Right kidney (tissue), 9 donors: ENCODE measurements around the gene IL6ST.
"Not testable (repeated sequence)": the region's sequence is repeated elsewhere in the genome, so short reads cannot be mapped to it uniquely, and the experiment has no call there.

Experiments
- DNase-seq: peaks from one replicate; pipeline ENCODE4 v3.0.0-alpha.2; 2016
- long read RNA-seq, 8 donors: transcript quantifications; one replicate each; lab custom pipeline, GENCODE V29; 2026

IL6ST gene
- long read RNA-seq, donor 1, full-length matches to known transcripts, result 10 of 255 reads
- long read RNA-seq, donor 1, partial matches to known transcripts, result 0 of 255 reads
- long read RNA-seq, donor 1, other reads (novel, unspliced or antisense), result 245 of 255 reads
- long read RNA-seq, donor 2, full-length matches to known transcripts, result 12 of 195 reads
- long read RNA-seq, donor 2, partial matches to known transcripts, result 0 of 195 reads
- long read RNA-seq, donor 2, other reads (novel, unspliced or antisense), result 183 of 195 reads
- long read RNA-seq, donor 3, full-length matches to known transcripts, result 18 of 3,992 reads
- long read RNA-seq, donor 3, partial matches to known transcripts, result 3,947 of 3,992 reads
- long read RNA-seq, donor 3, other reads (novel, unspliced or antisense), result 27 of 3,992 reads
- long read RNA-seq, donor 4, full-length matches to known transcripts, result 15 of 6,402 reads
- long read RNA-seq, donor 4, partial matches to known transcripts, result 6,382 of 6,402 reads
- long read RNA-seq, donor 4, other reads (novel, unspliced or antisense), result 5 of 6,402 reads
- long read RNA-seq, donor 5, full-length matches to known transcripts, result 14 of 9,530 reads
- long read RNA-seq, donor 5, partial matches to known transcripts, result 9,341 of 9,530 reads
- long read RNA-seq, donor 5, other reads (novel, unspliced or antisense), result 175 of 9,530 reads
- long read RNA-seq, donor 6, full-length matches to known transcripts, result 15 of 145 reads
- long read RNA-seq, donor 6, partial matches to known transcripts, result 6 of 145 reads
- long read RNA-seq, donor 6, other reads (novel, unspliced or antisense), result 124 of 145 reads
- long read RNA-seq, donor 7, full-length matches to known transcripts, result 26 of 14,145 reads
- long read RNA-seq, donor 7, partial matches to known transcripts, result 13,891 of 14,145 reads
- long read RNA-seq, donor 7, other reads (novel, unspliced or antisense), result 228 of 14,145 reads
- long read RNA-seq, donor 8, full-length matches to known transcripts, result 11 of 31 reads
- long read RNA-seq, donor 8, partial matches to known transcripts, result 5 of 31 reads
- long read RNA-seq, donor 8, other reads (novel, unspliced or antisense), result 15 of 31 reads

DNA sequence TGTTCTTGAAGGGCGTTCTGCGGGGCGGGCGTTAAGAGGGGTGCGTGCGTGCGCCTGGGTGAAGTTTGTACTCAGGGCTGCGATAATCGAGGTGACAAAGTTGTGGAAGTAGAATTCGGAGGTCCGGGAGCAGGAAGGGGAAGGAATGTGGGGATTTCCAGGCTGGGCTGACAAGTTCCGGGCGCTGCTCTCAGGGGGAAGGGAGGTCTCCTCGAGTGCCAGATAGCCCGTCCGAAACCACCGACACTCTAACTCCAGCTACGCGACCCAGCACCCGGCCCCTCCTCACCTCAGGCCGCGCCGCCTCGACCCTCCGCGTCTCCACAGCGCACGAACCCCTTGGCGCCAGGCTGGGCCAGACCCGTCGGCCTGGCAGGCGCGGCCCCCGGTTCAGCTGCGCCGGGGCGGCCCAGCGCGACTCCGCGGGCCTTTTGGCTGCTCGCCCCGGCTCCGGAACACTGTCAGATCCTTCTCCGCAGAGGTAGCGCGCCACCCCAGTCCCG lies at the start of gene IL6ST:
Gene IL6ST, minus strand, starts transcription at position 469 of the 503 bp plus-strand sequence. CDS start 18,685 bp downstream, outside the sequence.
- no peak for DNase-seq

DNA sequence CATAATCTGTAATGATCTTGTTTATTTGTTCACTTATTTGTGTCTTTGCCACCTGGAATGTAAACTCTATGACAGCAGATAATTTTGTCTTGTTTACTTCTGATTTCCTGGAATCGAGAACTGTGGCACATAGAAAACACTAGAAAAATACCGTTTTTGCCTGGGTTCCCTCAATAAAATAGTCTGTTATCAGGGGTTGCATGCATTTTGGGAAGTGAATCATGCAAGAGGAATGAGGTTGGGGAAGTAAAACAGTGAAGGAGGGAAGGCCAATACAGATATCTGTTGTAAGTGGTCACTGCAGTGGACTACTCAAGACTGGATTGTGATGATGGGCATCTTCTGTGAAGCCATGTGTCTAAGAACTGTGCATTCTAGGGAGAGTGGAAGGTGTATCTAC lies 45.2 kb upstream of the IL6ST start:
- no peak for DNase-seq

DNA sequence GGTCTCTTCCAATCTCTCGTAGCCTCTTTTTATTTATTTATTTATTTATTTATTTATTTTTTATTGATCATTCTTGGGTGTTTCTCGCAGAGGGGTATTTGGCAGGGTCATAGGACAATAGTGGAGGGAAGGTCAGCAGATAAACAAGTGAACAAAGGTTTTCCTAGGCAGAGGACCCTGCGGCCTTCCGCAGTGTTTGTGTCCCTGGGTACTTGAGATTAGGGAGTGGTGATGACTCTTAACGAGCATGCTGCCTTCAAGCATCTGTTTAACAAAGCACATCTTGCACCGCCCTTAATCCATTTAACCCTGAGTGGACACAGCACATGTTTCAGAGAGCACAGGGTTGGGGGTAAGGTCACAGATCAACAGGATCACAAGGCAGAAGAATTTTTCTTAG lies 43.4 kb upstream of the IL6ST start:
- not testable (repeated sequence) for DNase-seq

DNA sequence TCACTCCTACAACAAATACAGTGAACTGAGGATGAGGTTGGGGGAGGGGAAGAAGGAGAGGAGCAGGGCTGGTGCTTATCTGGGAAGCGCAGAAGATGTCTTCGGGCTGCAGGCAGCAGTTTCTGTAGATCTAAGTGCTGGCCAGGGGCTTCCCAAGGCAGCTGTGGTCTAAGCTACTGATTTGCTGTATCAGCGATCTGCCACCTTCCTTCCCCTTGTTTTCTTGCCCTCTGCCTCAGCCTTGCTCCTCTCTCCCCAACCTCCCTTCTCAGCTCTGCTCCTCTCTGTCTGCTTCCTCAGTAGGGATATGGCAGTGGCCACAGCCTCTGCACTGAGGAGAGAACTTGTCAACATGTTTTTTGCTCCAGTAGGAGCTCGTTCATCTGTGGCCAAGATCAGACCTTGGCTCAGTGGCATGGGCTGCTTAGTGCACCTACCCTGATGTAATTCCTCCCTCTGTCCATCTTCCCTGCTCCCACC lies 42.8 kb upstream of the IL6ST start:
- DNase-seq, result no peak

DNA sequence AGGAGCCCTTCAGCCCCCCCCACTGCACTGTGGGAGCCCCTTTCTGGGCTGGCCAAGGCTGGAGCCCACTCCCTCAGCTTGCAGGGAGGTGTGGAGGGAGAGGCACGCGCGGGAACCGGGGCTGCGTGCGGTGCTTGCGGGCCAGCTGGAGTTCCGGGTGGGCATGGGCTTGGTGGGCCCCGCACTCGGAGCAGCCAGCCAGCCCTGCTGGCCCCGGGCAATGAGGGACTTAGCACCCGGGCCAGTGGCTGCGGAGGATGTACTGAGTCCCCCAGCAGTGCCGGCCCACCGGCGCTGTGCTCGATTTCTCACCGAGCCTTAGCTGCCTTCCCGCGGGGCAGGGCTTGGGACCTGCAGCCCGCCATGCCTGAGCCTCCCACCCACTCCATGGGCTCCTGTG lies 40.6 kb upstream of the IL6ST start:
- not testable (repeated sequence) for DNase-seq

DNA sequence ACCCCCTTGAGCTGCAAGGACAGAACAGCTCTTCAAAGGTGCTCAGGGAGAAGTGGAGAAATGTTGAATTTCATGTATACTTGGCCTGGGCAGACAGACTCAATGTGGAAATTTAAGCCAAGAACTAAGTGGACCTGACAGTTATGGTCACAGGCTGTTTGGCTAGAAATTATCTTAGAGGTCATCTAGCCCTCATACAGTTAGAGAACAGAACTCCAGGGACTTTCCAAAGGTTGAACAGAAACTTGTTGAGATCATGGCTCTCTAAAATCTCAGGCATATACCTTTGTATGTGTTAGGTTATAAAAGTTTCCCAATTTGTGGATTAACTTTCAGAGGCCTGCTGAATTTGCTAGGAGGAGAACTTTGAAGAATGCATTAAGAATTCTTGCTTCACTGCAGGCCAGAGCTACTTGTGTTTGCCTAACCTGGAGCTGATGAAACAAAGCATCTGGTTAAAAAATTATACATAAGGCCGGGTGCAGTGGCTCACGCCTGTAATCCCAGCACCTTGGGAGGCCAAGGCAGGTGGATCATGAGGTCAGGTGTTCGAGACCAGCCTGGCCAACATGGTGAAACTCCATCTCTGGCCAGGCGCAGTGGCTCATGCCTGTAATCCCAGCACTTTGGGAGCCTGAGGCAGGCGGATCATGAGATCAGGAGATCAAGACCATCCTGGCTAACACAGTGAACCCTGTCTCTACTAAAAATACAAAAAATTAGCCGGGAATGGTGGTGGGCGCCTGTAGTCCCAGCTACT lies 35.3 kb upstream of the IL6ST start:
- DNase-seq, result not testable (repeated sequence)

DNA sequence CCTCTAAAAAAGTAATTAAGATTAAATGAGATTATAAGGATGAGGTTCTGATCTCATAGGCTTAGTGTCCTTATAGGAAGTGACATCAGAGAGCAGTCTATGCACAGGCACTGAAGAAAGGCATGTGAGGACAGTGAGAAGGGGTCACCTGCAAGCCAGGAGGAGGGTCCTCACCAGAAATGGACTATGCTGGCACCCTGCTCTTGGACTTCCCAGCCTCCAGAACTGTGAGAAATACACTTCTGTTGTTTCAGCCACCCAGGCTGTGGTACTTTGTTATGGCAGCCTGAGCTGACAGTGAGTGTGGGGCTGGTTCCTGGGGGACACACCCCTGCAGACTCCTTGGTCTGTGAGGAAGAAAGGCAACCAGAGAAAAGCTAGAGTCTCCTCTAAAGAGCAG lies 34.7 kb upstream of the IL6ST start:
- DNase-seq, result no peak

DNA sequence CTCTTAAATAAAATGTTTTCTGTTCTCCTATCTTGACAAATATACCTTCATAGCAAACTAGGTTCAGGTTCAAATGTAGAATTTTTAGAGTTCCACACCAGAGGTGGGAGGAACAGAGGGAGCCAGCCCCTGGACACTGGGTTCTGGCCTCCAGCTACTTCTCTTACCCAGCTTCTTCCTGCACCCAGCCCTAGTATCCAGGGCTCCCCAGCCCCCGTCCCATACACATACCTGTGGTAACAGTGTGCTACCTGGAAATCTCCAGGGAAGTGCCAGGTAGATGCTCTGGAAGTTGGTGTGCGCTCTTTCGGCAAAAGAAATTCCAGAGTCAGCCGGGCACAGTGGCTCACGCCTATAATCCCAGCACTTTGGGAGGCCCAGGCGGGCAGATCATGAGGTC lies 33.9 kb upstream of the IL6ST start:
- no peak for DNase-seq

DNA sequence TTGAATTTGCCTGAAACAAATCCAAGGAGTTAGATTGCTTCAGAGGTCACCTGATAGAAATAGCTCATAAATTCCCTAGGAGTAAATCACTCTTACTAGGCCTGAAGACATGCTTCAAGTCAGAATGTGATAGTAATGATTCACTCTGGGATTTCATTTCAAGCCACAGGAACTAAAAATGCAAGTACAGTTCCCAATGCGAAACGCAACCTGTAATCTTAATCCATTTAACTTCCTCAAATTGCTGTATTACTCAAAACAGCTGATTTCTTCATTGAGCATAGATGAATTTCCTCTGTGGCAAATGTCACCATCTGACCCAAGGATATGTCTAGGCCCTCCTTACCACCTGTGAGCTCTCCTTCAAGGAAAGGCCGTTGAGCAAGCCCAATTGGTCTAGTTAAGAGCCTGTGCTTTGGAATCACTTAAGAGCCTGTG lies 32.1 kb upstream of the IL6ST start:
- DNase-seq, result no peak

DNA sequence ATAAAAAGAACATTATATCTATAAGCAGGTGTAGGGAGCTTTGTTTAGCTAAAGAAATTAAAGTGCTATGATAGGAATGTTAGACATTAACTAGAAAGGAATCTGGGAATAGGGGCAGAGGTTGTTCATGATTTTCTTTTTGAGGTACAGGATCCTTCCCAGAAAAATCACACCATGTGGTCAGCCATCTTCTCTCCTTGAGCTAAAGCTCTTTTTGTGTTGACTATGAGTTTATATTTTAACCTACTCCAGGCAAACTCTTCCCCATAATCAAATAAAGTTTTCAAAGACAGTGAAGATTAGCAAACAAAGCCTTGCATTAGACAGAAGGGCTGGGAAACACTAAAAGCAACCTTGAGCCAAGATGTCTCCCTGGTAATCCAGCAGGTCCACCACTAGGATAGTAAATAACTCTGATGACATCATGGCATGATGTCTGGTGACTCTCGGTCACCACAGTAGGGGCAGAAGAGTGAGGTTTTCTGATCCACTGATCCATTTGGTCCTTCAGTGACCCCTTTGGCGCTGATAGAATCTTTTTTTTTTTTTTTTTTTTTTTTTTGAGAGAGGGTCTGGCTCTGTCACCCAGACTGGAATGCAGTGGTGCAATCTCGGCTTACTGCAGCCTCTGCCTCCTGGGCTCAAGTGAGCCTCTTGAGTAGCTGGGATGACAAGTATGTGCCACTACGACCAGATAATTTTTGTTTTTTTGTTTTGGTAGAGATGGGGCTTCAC lies 30.6 kb upstream of the IL6ST start:
- DNase-seq, result no peak

DNA sequence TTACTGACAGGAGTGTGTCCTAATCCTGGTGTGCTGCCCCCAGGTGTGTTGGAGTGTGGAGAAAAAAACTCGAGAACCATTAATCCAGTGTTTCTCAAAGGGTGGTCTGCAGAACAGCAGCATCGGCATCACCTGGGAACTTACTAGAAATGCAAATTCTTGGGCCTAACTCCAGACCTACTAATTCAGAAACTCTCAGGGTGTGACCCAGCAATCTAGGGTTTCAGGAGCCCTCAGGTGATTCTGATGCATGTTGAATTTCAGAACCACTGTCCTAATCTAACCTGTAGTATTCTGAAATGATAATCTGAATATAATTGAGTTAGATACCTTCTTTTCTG lies 30.0 kb upstream of the IL6ST start:
- no peak for DNase-seq

DNA sequence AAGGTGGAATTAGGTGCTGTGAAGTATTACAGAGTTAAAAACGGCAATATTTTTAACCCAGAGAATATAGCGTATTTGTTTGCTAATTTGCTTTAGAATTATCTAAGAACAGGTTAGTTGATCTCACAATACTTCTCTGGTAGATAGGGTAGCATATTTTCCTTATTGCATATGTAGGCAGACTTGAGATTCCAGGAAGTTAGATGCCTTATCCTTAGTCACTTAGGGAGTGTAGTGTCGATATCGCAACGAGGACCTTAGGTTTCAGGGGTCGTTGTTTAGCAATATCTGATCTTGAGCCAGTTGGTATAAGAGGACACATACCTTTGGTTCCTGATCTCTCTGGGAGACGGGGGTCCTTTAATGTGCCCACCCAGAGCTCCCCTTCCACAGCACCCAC lies 28.5 kb upstream of the IL6ST start:
- no peak for DNase-seq

DNA sequence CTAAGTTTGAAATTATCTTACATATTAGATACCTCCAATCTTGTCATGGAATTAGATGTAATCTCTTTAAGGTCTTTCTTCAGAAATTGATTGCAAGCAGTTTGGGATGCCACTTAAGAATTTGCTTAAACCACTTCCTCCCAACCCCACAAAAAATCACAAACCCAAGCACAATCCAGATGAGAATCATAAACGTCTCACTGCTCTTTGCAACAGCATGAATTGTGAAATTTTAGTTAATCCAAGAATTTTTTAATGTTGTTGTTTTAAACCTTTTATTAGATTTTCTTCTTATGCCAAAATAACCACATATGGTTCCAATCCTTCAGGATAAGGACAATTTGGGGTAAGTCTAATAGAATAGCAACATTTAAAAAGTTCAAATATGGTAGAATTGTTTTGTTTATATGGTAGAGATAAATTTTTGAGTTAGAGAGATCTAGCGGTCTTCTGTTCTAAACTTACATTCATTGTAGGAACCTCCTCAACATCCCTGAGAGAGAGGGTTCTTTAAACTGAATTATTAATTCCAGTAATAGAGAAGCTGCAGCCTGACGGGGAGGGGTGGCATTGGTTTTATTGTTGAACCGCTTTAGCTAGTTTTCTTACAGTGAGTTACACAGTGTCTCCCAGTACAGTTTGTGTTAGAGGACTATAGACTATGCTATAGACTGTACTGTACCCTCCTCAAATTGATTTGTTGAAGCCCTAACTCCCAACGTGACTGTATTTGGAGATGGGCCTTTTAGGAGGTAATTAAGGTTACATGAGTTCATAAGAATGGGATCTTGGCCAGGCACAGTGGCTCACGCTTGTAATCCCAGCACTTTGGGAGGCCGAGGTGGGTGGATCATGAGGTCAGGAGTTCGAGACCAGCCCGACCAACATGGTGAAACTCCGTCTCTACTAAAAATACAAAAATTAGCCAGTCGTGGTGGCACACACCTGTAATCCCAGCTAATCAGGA lies 24.8 kb upstream of the IL6ST start:
- DNase-seq, result no peak

DNA sequence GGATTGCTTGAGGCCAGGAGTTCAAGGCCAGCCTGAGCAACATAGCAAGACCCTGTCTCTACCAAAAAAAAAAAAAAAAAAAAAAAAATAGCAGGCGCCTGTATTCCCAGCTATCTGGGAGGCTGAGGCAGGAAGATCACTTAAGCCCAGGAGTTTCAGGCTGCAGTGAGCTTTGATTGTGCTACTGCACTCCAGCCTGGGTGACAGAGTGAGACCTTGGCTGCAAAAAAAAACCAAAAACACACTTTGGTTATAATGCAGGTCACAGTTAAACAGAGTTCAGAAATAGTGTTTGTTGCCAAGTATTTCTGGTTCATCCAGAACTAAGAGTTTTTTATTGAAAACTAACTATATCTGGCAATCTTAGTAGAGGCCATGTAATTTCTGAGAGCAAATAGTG lies 24.1 kb upstream of the IL6ST start:
- DNase-seq, result no peak

DNA sequence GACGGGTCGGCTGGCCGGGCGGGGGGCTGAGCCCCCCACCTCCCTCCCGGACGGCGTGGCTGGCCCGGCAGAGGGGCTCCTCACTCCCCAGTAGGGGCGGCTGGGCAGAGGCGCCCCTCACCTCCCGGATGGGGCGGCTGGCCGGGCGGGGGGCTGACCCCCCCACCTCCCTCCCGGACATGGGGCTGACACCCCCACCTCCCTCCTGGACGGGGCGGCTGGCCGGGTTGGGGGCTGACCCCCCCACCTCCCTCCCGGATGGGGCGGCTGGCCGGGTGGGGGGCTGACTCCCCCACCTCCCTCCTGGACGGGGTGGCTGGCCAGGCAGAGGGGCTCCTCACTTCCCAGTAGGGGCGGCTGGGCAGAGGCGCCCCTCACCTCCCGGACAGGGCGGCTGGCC lies 19.9 kb upstream of the IL6ST start:
- not testable (repeated sequence) for DNase-seq

DNA sequence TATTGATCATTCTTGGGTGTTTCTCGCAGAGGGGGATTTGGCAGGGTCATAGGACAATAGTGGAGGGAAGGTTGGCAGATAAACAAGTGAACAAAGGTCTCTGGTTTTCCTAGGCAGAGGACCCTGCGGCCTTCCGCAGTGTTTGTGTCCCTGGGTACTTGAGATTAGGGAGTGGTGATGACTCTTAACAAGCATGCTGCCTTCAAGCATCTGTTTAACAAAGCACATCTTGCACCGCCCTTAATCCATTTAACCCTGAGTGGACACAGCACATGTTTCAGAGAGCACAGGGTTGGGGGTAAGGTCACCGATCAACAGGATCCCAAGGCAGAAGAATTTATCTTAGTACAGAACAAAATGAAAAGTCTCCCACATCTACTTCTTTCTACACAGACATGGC lies 19.2 kb upstream of the IL6ST start:
- not testable (repeated sequence) for DNase-seq

DNA sequence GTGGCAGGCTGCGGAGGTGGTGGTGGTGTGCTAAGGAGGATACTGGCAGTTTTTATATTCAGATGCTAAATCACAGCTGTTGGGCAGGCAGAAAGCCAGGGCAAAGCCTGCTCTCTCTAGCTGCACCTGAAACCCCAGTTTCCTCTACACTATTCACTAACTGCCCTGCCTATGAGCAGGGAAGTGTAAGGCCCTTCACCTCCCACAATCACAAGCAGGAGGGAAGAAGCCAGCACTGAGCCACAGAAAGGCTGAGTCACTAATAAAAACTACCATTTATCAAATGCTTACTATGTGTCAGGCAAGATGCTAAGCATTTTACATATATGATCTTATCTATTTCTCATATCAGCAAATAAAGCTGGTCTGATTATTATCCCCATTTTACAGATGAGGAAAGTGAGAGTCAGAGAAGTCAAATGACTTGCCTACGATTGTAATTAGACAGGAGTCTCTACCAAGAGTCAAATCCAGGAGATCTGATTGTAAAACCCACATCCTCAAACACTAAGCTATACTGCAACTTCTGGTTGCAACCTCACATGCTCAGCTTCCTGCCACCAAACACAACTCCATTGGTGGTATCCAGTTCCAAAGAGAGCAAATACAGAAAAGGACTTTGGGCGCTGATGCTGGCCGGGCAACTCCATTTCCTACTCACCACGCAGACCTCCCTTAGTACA lies 17.7 kb upstream of the IL6ST start:
- no peak for DNase-seq

DNA sequence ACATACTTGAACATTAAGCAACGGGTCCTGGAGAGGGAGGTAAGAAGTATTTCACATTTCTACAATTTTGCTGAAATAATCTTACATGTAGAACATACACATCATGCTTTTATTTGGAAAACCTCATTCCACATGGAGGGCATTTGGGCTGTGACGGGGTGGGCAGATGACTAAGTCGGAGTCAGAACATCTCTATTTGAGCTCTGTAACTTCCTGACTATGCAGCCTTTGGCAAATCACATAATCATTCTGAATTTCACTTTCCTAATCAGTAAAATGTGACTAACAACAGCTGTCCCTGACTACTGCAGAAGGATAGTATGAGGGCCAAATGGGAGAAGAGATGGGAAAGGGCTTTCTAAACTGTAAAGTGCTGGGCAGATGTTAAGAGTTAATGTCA lies 17.1 kb upstream of the IL6ST start:
- DNase-seq, result no peak

DNA sequence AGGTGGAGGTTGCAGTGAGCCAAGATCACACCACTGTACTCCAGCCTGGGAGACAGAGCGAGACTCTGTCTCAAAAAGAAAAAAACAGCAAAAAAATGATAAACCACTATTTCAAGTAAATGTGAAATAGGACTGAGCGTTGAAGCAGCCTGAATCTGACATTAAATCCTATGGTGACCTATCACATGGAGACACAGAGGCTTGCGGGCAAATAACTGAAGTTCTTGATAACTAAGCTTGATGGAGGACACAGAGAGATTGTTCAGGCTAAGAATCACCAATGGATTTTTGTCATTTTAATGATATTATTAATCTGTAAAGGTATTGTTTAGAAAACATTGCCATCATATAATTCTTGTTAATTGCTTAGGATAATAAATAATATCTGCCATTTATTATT lies 15.7 kb upstream of the IL6ST start:
- no peak for DNase-seq
